Measurements from ENCODE around the gene CCDC197.

DNA sequence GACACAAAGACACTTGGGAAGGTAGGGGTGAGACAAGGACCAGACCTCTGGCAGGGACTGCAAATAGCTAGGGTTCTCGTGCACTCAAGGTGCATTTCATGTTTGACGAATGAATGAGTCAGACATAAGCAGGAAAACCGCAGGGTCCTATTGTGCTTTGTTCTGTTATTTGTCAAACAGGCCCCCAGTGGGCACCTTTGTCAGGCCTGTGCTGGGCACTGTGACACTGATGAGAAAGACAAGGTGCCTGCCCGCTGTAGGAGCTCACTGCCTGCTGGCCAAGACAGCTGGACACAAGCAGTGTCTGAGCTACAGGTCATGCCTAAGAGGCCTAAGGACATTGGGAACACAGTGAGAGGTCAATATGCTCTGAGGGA, 31.3 kb downstream of the CCDC197 start:
- TF ChIP-seq, protein P1, sequence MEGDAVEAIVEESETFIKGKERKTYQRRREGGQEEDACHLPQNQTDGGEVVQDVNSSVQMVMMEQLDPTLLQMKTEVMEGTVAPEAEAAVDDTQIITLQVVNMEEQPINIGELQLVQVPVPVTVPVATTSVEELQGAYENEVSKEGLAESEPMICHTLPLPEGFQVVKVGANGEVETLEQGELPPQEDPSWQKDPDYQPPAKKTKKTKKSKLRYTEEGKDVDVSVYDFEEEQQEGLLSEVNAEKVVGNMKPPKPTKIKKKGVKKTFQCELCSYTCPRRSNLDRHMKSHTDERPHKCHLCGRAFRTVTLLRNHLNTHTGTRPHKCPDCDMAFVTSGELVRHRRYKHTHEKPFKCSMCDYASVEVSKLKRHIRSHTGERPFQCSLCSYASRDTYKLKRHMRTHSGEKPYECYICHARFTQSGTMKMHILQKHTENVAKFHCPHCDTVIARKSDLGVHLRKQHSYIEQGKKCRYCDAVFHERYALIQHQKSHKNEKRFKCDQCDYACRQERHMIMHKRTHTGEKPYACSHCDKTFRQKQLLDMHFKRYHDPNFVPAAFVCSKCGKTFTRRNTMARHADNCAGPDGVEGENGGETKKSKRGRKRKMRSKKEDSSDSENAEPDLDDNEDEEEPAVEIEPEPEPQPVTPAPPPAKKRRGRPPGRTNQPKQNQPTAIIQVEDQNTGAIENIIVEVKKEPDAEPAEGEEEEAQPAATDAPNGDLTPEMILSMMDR (IDR thresholded peaks at IDR 0.05) = no peak
- no peak for TF ChIP-seq EZH2 (IDR thresholded peaks at IDR 0.05)
- TF ChIP-seq EZH2phosphoT487 (IDR thresholded peaks at IDR 0.05) = no peak

Measured in neural progenitor cell (in vitro differentiated cells).